Mesothelial cell of epicardium (in vitro differentiated cells): Measurements from ENCODE around the gene FGF9. TPM values are rescaled to one million over a fixed set of nuclear protein-coding genes. Genes with fewer than 3 reads are reported as not detected.

Experiments used
- DNase-seq, 2 experiments: peaks; one replicate each; pipeline ENCODE4 v3.0.0; 2021; ENCODE audit warnings: low spot score in 2 of 2; ENCODE audit not compliant: unreplicated experiment in 2 of 2
- H3K27ac Mint-ChIP-seq: 2 replicates; pipeline ENCODE4 v1.8.0; 2021; ENCODE audit warnings: mixed read lengths
- H3K27me3 Mint-ChIP-seq: 2 replicates; pipeline ENCODE4 v1.8.0; 2021; ENCODE audit warnings: low read depth, mixed read lengths
- H3K36me3 Mint-ChIP-seq: 2 replicates; pipeline ENCODE4 v1.8.0; 2021; ENCODE audit warnings: mixed read lengths
- H3K4me1 Mint-ChIP-seq: 2 replicates; pipeline ENCODE4 v1.8.0; 2021; ENCODE audit warnings: mixed read lengths
- H3K4me3 Mint-ChIP-seq: 2 replicates; pipeline ENCODE4 v1.8.0; 2021; ENCODE audit warnings: mild to moderate bottlenecking, moderate library complexity, mixed read lengths
- H3K9me3 Mint-ChIP-seq: 2 replicates; pipeline ENCODE4 v1.8.0; 2021; ENCODE audit warnings: mixed read lengths
- total RNA-seq: library from RNA; stranded (reverse); gene quantifications from 3 replicates; pipeline ENCODE4 v1.2.1, GENCODE V29; 2021
- TF ChIP-seq, protein P1 (sequence below): fragments of 200-600 bp; sonication (generic); IDR thresholded peaks from one replicate; pipeline ENCODE4 v1.5.0; 2021; ENCODE audit warnings: antibody characterized with exemption; ENCODE audit not compliant: unreplicated experiment

FGF9 gene
- total RNA-seq, 1 donor from 2014 or later, result 17.3 TPM

DNA sequence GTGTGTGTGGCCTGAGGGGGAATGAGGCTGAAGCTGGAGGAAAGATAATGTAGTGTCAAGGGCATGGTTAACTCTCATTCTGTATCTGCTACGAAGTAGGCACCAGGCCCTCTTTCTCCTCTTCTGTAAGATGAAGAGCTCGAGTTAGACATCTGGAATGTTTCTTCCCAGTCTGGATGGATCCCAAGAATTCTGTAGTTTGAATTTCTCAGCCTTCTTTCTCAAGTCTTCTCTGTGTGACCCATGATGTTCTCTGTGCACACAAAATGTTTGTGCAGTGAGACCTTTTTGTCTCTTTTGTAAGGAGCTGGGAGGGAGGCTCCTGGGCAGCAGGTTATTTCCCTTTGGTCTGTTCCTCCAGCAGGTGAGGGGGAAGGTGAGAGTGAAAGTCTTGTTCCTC is 13.7 kb downstream of the FGF9 start:
- Mint-ChIP-seq H3K27ac (no peak overlapping the region), H3K36me3 (peaks cover 7% of the 10 kb centered on the region), H3K4me3 (no peak overlapping the region), H3K4me1 (no peaks in the 10 kb centered on the region), H3K27me3 (no peaks in the 10 kb centered on the region), H3K9me3 (no peaks in the 10 kb centered on the region)
- TF ChIP-seq, protein P1, sequence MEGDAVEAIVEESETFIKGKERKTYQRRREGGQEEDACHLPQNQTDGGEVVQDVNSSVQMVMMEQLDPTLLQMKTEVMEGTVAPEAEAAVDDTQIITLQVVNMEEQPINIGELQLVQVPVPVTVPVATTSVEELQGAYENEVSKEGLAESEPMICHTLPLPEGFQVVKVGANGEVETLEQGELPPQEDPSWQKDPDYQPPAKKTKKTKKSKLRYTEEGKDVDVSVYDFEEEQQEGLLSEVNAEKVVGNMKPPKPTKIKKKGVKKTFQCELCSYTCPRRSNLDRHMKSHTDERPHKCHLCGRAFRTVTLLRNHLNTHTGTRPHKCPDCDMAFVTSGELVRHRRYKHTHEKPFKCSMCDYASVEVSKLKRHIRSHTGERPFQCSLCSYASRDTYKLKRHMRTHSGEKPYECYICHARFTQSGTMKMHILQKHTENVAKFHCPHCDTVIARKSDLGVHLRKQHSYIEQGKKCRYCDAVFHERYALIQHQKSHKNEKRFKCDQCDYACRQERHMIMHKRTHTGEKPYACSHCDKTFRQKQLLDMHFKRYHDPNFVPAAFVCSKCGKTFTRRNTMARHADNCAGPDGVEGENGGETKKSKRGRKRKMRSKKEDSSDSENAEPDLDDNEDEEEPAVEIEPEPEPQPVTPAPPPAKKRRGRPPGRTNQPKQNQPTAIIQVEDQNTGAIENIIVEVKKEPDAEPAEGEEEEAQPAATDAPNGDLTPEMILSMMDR, result no peak
- no peak for DNase-seq

DNA sequence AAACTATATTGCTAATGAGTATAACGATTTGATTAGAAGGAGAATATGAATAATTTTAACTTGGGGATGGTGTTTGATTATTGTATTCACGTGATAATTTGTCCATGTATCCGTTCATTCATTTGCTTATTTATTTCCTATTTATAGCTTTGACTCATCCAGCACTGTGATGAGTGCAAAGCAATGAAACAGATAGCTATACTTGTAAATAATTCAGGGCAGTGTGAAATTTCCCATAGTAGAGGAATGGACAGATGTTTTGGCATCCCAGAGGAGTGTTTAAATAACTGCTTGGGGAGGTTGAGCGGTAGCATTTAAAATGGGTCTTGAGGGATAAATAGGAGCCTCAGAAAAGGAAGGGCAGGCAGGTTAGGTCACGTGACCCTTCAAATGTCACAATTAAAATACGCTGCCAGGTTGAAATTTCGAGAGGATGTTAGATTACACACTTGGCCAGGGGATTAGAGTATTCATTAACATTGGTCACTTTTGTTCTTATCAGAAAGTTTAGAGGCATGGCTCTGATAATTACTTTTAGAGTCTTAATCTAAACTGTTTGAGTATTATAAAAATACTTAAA is 14.7 kb downstream of the FGF9 start:
- H3K36me3 Mint-ChIP-seq, result peaks cover 10% of the 10 kb centered on the region
- peaks cover 1% of the 10 kb centered on the region for H3K27me3 Mint-ChIP-seq
- H3K4me3 Mint-ChIP-seq, result no peak overlapping the region
- no peaks in the 10 kb centered on the region for H3K9me3 Mint-ChIP-seq
- no peak for DNase-seq
- no peaks in the 10 kb centered on the region for H3K4me1 Mint-ChIP-seq
- H3K27ac Mint-ChIP-seq, result no peak overlapping the region
- TF ChIP-seq, protein P1, result no peak

DNA sequence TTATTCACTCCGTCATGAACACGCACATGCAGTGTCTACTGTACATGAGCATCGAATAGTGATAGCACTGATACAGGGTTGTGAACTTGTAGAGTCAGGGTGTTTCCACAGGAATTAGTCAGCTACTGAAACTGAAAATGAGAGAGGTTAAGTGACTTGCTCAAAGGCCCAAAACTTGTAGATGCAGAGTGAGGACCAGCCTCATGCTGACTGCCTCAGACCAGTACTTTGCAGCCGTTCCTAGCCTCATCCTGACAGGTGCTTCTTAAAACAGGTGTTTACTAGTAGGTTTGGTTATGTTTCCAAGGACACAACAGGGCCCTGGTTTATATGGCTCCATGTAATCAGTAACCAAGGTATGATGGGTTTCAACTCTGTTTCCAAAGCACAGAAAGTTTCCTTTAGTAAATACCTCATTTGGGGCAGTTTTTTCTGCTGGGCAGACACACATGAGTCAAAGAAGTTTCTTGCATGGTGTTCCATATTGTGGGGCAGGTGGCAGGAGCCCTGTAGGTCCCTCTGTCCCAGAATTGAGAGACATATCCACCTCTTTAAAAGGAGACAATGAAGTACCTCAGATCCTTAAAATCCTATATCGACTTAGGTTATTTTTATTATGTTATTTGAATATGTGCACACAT is 16.0 kb downstream of the FGF9 start:
- no peaks in the 10 kb centered on the region for H3K4me1 Mint-ChIP-seq
- peaks cover 1% of the 10 kb centered on the region for H3K27me3 Mint-ChIP-seq
- TF ChIP-seq, protein P1, result no peak
- no peak for DNase-seq
- H3K36me3 Mint-ChIP-seq, result peaks cover 9% of the 10 kb centered on the region
- H3K9me3 Mint-ChIP-seq, result no peaks in the 10 kb centered on the region
- no peak overlapping the region for H3K4me3 Mint-ChIP-seq
- no peak overlapping the region for H3K27ac Mint-ChIP-seq

DNA sequence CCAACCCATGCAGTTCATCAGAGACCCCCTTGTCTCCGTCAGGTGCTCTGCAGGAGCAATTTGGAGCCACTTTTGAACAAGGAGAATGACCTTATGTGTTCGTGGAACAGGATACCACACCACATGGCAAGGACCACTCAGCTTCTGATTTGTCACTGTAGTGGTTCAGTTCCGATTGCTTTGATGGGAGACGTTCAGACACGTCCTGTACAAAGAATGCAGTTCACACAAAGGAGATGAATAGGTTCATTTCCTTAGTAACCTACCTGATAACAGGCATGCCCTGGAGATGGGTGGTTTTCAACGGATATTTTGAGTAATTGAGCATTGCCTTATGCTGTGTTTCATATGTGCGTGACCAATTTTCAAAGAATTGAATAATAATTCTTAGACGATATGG is 17.2 kb downstream of the FGF9 start:
- Mint-ChIP-seq H3K27me3 (peaks cover 1% of the 10 kb centered on the region), H3K9me3 (no peaks in the 10 kb centered on the region), H3K4me3 (no peak overlapping the region), H3K4me1 (no peaks in the 10 kb centered on the region), H3K27ac (no peak overlapping the region), H3K36me3 (peaks cover 11% of the 10 kb centered on the region)
- TF ChIP-seq, protein P1, result no peak
- no peak for DNase-seq

DNA sequence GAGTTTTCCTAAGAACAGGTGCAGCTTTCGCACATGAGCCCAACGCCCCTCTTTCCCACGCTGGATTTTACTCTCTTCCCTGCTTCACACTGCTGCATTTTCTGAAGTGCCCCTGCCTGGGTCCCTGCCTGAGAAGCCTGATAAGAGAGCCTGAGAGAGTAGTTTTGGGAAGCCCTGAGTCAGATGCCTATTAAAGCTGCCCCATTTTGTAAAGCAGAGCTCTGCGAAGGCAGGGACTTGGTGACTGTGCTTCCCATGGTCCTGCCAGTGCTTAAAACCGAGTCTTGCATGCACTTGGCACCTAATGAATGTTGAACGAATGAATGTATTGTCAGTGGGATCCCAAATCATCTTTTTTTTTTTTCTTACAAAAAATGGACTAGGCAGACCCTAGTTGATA is 18.2 kb downstream of the FGF9 start:
- Mint-ChIP-seq H3K36me3 (peaks cover 11% of the 10 kb centered on the region), H3K27ac (no peak overlapping the region), H3K27me3 (peaks cover 1% of the 10 kb centered on the region), H3K4me3 (no peak overlapping the region), H3K9me3 (no peaks in the 10 kb centered on the region), H3K4me1 (no peaks in the 10 kb centered on the region)
- DNase-seq, result no peak
- TF ChIP-seq, protein P1, result no peak
